Right renal pelvis (tissue), 4 donors: ENCODE measurements around the gene TIGAR. TPM values are rescaled to one million over a fixed set of nuclear protein-coding genes. Genes with fewer than 3 reads are reported as not detected.

Experiments
- DNase-seq, 4 donors: peaks; one replicate each; pipeline ENCODE4 v3.0.0-alpha.2; 2013; ENCODE audit warnings: low read depth in 4 of 4, low spot score in 3 of 4, missing footprints in 1 of 4
- polyA plus RNA-seq, 4 donors: library from polyadenylated mRNA; unstranded; fragments of 120-200 nt; gene quantifications; one replicate each; pipeline ENCODE4 v1.2.1, GENCODE V29; 2013; ENCODE audit not compliant: insufficient read length in 4 of 4

Gene TIGAR
- polyA plus RNA-seq = 10 to 100 TPM in 1 of 4 donors, 1 to 10 TPM in 3; 7.4 to 11.8 (median 8.3) TPM

- peak; percentile 86 to 90 (median 89) for DNase-seq
These were observed at the start of gene TIGAR for GRCh38 chr12:4320853-4321701. TIGAR (plus strand) TSS chr12:4321213; CDS start chr12:4321272, 59 bp downstream.

GRCh38 chr12:4271717-4272423 is 49.1 kb upstream of the TIGAR start:
- peak in 2 of 4 donors; percentile 79 to 80 for DNase-seq

- DNase-seq = peak in 1 of 4 donors; percentile 56
These were observed 48.4 kb upstream of the TIGAR start for GRCh38 chr12:4272424-4273272.

- peak in 1 of 4 donors; percentile 20 for DNase-seq
These were observed 47.8 kb upstream of the TIGAR start for GRCh38 chr12:4273273-4273651.

GRCh38 chr12:4273652-4274395 is 47.2 kb upstream of the TIGAR start, which contains the start of gene CCND2:
CCND2 (plus strand) TSS chr12:4273762; CDS start chr12:4274041, 279 bp downstream.
- DNase-seq = peak in 2 of 4 donors; percentile 86 to 89

GRCh38 chr12:4274396-4275015 is 46.5 kb upstream of the TIGAR start:
- DNase-seq = peak in 1 of 4 donors; percentile 31

GRCh38 chr12:4275016-4275869 is 45.8 kb upstream of the TIGAR start:
- DNase-seq = peak in 1 of 4 donors; percentile 40

- DNase-seq = no peak
These were observed 45.1 kb upstream of the TIGAR start for GRCh38 chr12:4275870-4276301.

GRCh38 chr12:4276524-4277204 is 44.3 kb upstream of the TIGAR start:
- peak in 3 of 4 donors; percentile 92 to 94 (median 93) for DNase-seq

GRCh38 chr12:4277205-4277543 is 43.8 kb upstream of the TIGAR start:
- DNase-seq = no peak

GRCh38 chr12:4277857-4278256 is 43.2 kb upstream of the TIGAR start:
- DNase-seq = no peak

- DNase-seq = no peak
These were observed 42.5 kb upstream of the TIGAR start for GRCh38 chr12:4278329-4279197.

GRCh38 chr12:4279198-4279690 is 41.8 kb upstream of the TIGAR start:
- no peak for DNase-seq

GRCh38 chr12:4280351-4281163 is 40.5 kb upstream of the TIGAR start:
- DNase-seq = no peak

- no peak for DNase-seq
These were observed 39.8 kb upstream of the TIGAR start for GRCh38 chr12:4281173-4281654.
